ENCODE data around the gene SERPINA12.

DNA sequence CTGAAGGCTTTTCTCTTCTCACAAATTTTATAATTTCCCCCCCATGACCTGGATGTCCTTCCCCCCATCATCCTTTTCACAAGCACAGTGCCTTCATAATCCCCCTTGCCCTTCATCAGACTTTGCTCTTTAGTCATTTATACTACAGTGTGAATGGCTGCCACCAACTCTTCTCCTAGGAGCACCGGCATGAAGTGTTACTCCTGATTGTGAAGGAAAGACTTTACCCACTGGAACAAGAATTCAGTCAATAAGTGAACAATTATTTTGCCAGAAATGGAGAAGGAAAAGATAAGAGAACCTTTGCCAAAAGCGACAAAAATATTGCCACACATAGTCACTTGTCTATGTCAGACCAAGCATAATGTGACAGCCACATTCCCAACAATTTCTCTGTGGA, 38.2 kb downstream of the SERPINA12 start:
- TF ChIP-seq, protein P1, sequence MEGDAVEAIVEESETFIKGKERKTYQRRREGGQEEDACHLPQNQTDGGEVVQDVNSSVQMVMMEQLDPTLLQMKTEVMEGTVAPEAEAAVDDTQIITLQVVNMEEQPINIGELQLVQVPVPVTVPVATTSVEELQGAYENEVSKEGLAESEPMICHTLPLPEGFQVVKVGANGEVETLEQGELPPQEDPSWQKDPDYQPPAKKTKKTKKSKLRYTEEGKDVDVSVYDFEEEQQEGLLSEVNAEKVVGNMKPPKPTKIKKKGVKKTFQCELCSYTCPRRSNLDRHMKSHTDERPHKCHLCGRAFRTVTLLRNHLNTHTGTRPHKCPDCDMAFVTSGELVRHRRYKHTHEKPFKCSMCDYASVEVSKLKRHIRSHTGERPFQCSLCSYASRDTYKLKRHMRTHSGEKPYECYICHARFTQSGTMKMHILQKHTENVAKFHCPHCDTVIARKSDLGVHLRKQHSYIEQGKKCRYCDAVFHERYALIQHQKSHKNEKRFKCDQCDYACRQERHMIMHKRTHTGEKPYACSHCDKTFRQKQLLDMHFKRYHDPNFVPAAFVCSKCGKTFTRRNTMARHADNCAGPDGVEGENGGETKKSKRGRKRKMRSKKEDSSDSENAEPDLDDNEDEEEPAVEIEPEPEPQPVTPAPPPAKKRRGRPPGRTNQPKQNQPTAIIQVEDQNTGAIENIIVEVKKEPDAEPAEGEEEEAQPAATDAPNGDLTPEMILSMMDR (IDR thresholded peaks at IDR 0.05; ENCODE audit: low read length) = no peak
- TF ChIP-seq EZH2 (IDR thresholded peaks at IDR 0.05; ENCODE audit: borderline replicate concordance, low read length) = no peak
